Liver (tissue), 9 donors: ENCODE data around the gene CREB5. TPM values are rescaled to one million over a fixed set of nuclear protein-coding genes. Genes with fewer than 3 reads are reported as not detected.
"Not testable (repeated sequence)": the region's sequence is repeated elsewhere in the genome, so short reads cannot be mapped to it uniquely, and the experiment has no call there.

Source experiments
- DNase-seq: peaks from one replicate; pipeline ENCODE4 v3.0.0-alpha.2; 2017; ENCODE audit warnings: low spot score
- H3K27ac ChIP-seq, 2 donors: one replicate each; pipeline ENCODE4 v1.7.0; 2013; ENCODE audit warnings: inconsistent platforms in 2 of 2, low read length in 2 of 2, control low read depth in 1 of 2, low read depth in 1 of 2, mild to moderate bottlenecking in 1 of 2
- H3K27me3 ChIP-seq, 4 donors: one replicate each; pipeline versions ENCODE4 v1.6.1 to v1.7.0; 2013; ENCODE audit warnings: low read length in 3 of 4, inconsistent platforms in 1 of 4, mild to moderate bottlenecking in 1 of 4, moderate library complexity in 1 of 4; ENCODE audit not compliant: control insufficient read depth in 4 of 4, insufficient read depth in 4 of 4
- H3K36me3 ChIP-seq, 4 donors: one replicate each; pipeline versions ENCODE4 v1.6.1 to v1.7.0; 2013; ENCODE audit warnings: low read length in 3 of 4, mild to moderate bottlenecking in 3 of 4, low read depth in 1 of 4, moderate library complexity in 1 of 4; ENCODE audit not compliant: control insufficient read depth in 4 of 4, insufficient read depth in 3 of 4
- H3K4me1 ChIP-seq, 4 donors: one replicate each; pipeline versions ENCODE4 v1.6.1 to v1.7.0; 2013; ENCODE audit warnings: low read length in 3 of 4, mild to moderate bottlenecking in 3 of 4, moderate library complexity in 1 of 4; ENCODE audit not compliant: control insufficient read depth in 4 of 4, insufficient read depth in 4 of 4
- H3K4me3 ChIP-seq, 3 donors: one replicate each; pipeline versions ENCODE4 v1.6.1 to v1.7.0; 2013; ENCODE audit warnings: low read length in 3 of 3, control low read depth in 1 of 3, low read depth in 1 of 3, mild to moderate bottlenecking in 1 of 3
- H3K9ac ChIP-seq, 2 donors: one replicate each; pipeline ENCODE4 v1.7.0; 2013; ENCODE audit warnings: low read length in 2 of 2, mild to moderate bottlenecking in 2 of 2, moderate library complexity in 2 of 2, control low read depth in 1 of 2, low read depth in 1 of 2
- H3K9me3 ChIP-seq, 4 donors: one replicate each; pipeline versions ENCODE4 v1.6.1 to v1.7.0; 2013; ENCODE audit warnings: low read length in 3 of 4; ENCODE audit not compliant: control insufficient read depth in 4 of 4
- EGR1 ChIP-seq, 2 donors: IDR thresholded peaks; 2 replicates each; pipeline ENCODE4 v1.6.1; 2016 to 2018; ENCODE audit warnings: antibody characterized with exemption in 2 of 2, low read depth in 2 of 2
- FOXA1 ChIP-seq: IDR thresholded peaks from 2 replicates; pipeline ENCODE4 v1.6.1; 2016; ENCODE audit warnings: antibody characterized with exemption
- FOXA2 ChIP-seq: IDR thresholded peaks from 2 replicates; pipeline ENCODE4 v1.6.1; 2016; ENCODE audit warnings: antibody characterized with exemption
- HNF4A ChIP-seq, 2 donors: conservative IDR thresholded peaks; 2 replicates each; pipeline ENCODE4 v1.6.1; 2016; ENCODE audit warnings: antibody characterized with exemption in 2 of 2, mild to moderate bottlenecking in 2 of 2
- JUND ChIP-seq, 2 donors: IDR thresholded peaks; 2 replicates each; pipeline ENCODE4 v1.6.1; 2016; ENCODE audit warnings: antibody characterized with exemption in 2 of 2
- MAX ChIP-seq: IDR thresholded peaks from 2 replicates; pipeline ENCODE4 v1.6.1; 2016; ENCODE audit warnings: antibody characterized with exemption
- NR2F2 ChIP-seq: IDR thresholded peaks from 2 replicates; pipeline ENCODE4 v1.6.1; 2016; ENCODE audit warnings: antibody characterized with exemption
- RAD21 ChIP-seq, 2 donors: IDR thresholded peaks; 2 replicates each; pipeline ENCODE4 v1.6.1; 2016; ENCODE audit warnings: antibody characterized with exemption in 2 of 2, mild to moderate bottlenecking in 2 of 2
- RXRA ChIP-seq, 2 donors: IDR thresholded peaks; 2 replicates each; pipeline ENCODE4 v1.6.1; 2017 to 2018; ENCODE audit warnings: antibody characterized with exemption in 2 of 2, mild to moderate bottlenecking in 1 of 2
- TAF1 ChIP-seq: conservative IDR thresholded peaks from 2 replicates; pipeline ENCODE4 v1.6.1; 2016; ENCODE audit warnings: antibody characterized with exemption, mild to moderate bottlenecking
- YY1 ChIP-seq: IDR thresholded peaks from 2 replicates; pipeline ENCODE4 v1.6.1; 2016; ENCODE audit warnings: antibody characterized with exemption, mild to moderate bottlenecking
- WGBS: extraction: QIAGEN DNeasy Blood & Tissue Kit; methylation state at CpG from one replicate; pipeline ENCODE4 v1.1.7; 2013; 5-methylcytosine and 5-hydroxymethylcytosine counted together
- polyA plus RNA-seq, 2 donors: library from polyadenylated mRNA; stranded (reverse) in 1 of 2; unstranded in 1 of 2; fragments of 200-250 nt in 1 of 2; fragments of >200 nt in 1 of 2; fragmentation: Nextera tagmentation in 1 of 2; extraction: Ambion mirVana in 1 of 2; gene quantifications; one replicate each; pipeline versions ENCODE4 v1.2.1 to v1.2.3, GENCODE V29; 2013 to 2015
- total RNA-seq, 2 donors: library from RNA; depleted of rRNA; stranded (reverse); fragments of >200 nt; gene quantifications; one replicate each; pipeline ENCODE4 v1.2.3, GENCODE V29; 2014
- TF ChIP-seq, protein P1 (sequence below): IDR thresholded peaks from 2 replicates; pipeline ENCODE4 v1.6.1; 2016; ENCODE audit warnings: antibody characterized with exemption
- donor health status: healthy.
- donor health status: healthy.
- donor health status: healthy.
- donor health status: healthy.
- donor health status: healthy.

CREB5 gene
- total and polyA plus RNA-seq, 4 donors: 0.25 to 0.92 (median 0.67) TPM

DNA sequence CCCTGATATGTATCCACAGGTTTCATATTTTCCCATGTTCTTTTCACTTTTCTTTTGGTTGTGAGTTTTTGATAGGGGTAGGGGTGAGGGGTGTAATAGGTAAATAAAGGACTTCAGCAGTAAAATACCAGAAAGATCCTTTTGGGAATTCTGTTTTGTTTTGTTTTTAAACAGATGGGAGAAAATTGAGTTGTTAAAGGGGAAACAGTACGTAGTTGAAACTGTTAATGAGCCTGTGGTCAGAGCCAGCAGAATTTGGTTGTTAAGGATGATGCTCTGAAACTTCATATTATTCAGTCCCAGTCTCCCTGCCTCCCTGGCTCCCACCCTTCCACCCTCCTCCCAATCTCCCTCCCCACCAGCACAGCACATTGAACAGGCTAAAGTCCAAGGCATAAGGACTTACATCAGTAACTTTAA lies 195.9 kb downstream of the CREB5 start:
- H3K9me3 ChIP-seq: no peaks in the 10 kb centered on the region
- no peak overlapping the region for H3K4me3 ChIP-seq
- H3K4me1 ChIP-seq: no peaks in the 10 kb centered on the region
- 85% methylated on average over 1 of the region's 1 CpG for WGBS
- DNase-seq: no peak
- H3K27ac ChIP-seq: no peak overlapping the region
- H3K27me3 ChIP-seq: peaks cover 0 to 5% (median 1%) of the 10 kb centered on the region in 4 donors
- H3K36me3 ChIP-seq: no peaks in the 10 kb centered on the region
- TF ChIP-seq FOXA2 (no peak), RAD21 (IDR thresholded peaks at IDR 0.05) (no peak), EGR1 (IDR thresholded peaks at IDR 0.05; ENCODE audit: low read depth in 2 of 2) (no peak), JUND (IDR thresholded peaks at IDR 0.05) (no peak), TAF1 (no peak)
- TF ChIP-seq, protein P1, sequence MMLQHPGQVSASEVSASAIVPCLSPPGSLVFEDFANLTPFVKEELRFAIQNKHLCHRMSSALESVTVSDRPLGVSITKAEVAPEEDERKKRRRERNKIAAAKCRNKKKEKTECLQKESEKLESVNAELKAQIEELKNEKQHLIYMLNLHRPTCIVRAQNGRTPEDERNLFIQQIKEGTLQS: no peak
- no peak overlapping the region for H3K9ac ChIP-seq

DNA sequence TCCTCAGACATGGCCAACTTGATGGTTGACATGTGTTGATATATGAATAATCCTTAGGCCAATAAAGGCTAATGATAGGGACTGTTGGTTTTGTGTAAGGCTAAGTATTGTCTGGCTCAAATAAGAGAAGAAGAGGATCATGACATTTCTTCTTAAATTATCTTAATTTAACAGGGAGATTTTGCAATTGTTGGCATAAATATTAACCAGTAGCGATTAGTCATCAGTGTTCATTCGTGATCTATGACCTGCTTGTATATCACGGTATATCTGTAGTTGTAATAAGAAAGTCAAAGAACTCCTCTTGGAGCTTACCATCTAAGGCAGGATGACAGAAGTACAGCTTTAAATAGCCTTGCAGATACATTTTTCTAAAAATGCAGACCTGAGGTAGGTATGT lies 196.4 kb downstream of the CREB5 start:
- TF ChIP-seq RXRA (IDR thresholded peaks at IDR 0.05) (no peak), YY1 (no peak), NR2F2 (no peak), MAX (no peak), FOXA2 (no peak), HNF4A (conservative IDR thresholded peaks at IDR 0.05) (no peak), FOXA1 (no peak)
- Histone ChIP-seq H3K36me3 (no peaks in the 10 kb centered on the region), H3K9me3 (no peaks in the 10 kb centered on the region), H3K9ac (no peak overlapping the region), H3K4me3 (no peak overlapping the region), H3K27me3 (peaks cover 0 to 5% (median 1%) of the 10 kb centered on the region in 4 donors), H3K4me1 (no peaks in the 10 kb centered on the region), H3K27ac (no peak overlapping the region)
- no peak for DNase-seq
- 43% methylated on average over 3 of the region's 3 CpGs for WGBS

DNA sequence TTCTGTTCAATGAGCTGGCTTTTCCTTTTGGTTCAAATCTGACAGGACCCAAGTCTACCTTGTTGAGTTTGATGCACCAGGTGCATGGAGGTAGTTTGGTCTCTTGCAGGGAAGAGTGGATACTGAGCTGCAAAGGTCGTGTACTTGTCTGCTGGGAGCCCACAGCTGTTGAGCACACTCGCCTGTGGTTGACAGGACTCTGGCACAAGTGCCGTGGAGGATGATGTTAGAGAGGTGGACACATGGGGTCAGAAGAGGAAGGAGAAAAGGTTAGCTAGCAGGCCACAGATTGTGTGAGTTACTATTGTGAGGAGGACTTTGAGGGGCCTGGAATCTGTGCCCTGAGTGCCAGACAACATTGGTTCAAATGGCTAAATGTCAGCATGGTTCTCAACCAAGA lies 197.3 kb downstream of the CREB5 start:
- H3K9me3 ChIP-seq: no peaks in the 10 kb centered on the region
- peaks cover 0 to 5% (median 1%) of the 10 kb centered on the region in 4 donors for H3K27me3 ChIP-seq
- TF ChIP-seq, protein P1: no peak
- TF ChIP-seq YY1: no peak
- TF ChIP-seq HNF4A (conservative IDR thresholded peaks at IDR 0.05): no peak
- no peak overlapping the region for H3K9ac ChIP-seq
- DNase-seq: no peak
- no peak overlapping the region for H3K4me3 ChIP-seq
- no peaks in the 10 kb centered on the region for H3K4me1 ChIP-seq
- H3K36me3 ChIP-seq: no peaks in the 10 kb centered on the region
- 51% methylated on average over 3 of the region's 3 CpGs for WGBS
- H3K27ac ChIP-seq: no peak overlapping the region

DNA sequence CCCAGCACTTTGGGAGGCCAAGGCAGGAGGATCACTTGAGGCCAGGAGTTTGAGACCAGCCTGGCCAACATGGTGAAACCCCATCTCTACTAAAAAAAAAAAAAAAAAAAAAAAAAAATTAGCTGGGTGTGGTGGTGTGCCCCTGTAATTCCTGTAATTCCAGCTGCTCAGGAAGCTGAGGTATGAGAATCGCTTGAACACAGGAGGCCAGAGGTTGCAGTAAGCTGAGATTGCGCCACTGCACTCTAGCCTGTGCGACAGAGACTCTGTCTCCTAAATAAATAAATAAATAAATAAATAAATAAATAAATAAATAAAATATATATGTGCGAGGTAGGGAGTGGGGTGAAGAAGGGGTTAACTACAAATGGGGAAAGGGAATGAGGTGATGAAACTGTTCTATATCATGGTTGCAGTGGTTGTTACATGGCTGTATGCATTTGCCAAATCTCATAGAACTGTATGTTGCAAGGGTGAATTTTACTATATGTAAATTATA lies 199.1 kb downstream of the CREB5 start:
- H3K27ac ChIP-seq: not testable (repeated sequence)

More for the DNA sequence above, 199.1 kb downstream of the CREB5 start:
- H3K9me3 ChIP-seq, H3K4me3 ChIP-seq, H3K9ac ChIP-seq, H3K27me3 ChIP-seq, DNase-seq, H3K4me1 ChIP-seq, H3K36me3 ChIP-seq: not testable (repeated sequence)
- 86% methylated on average over 4 of the region's 4 CpGs for WGBS
